ENCODE measurements around the gene OXCT1.
"Not testable (repeated sequence)": the region's sequence is repeated elsewhere in the genome, so short reads cannot be mapped to it uniquely, and the experiment has no call there.

OXCT1 gene

DNA sequence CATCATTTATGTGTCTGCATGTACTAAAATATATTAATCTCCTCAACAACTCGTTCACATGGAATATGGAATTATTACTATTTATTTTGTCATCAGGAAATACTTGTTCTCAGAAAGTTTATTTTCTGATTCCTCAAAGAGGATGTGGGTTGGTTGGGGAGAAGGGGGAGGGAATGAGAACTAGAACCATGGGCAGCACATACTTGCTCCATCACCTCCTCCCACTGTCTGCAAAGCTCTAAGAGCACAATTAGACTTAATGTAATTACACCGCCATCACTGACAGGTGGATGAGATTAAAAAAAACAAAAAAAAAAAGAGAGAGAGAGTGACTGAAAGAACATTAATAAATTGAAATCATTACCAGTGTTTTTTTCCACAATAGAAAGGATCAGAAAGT, 98.2 kb downstream of the OXCT1 start:
- DNase-seq: no peak

DNA sequence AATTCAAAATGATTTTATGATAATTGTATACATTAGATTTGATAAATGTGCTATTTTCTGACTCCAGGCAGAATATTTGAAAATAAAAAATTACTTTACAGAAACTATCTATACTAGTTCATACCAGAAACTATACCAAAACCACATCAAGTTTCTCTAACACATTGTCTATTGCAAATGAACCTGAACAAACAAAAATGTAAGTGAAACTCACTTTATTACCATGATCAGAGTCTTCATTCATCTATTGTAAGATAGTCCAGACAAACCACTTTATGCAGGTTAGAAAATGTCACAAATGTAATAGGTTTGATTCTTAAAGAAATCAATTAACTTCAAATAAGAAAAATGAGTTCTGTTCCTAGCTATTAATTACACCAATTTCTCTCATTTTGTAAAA, 99.4 kb downstream of the OXCT1 start:
- no peak for DNase-seq

DNA sequence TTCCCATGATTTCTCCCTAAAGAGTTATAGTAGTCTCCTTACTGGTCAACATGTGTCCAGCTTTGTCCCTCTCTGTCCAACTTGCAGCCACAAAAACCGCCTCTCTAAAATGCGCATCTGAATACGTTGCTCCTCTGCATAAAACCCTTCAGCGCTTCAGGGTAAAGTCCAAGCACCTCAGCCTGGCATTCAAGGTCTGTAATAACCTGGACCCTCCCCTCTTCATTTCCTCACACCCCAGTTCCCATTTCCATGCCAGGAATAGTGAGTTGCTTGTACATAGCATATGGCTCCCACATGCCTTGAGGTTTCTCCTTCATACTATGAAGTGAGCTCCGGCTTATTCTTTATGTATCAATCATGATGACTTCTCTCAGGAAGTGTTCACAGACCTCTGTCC, 101.5 kb downstream of the OXCT1 start:
- no peak for DNase-seq

DNA sequence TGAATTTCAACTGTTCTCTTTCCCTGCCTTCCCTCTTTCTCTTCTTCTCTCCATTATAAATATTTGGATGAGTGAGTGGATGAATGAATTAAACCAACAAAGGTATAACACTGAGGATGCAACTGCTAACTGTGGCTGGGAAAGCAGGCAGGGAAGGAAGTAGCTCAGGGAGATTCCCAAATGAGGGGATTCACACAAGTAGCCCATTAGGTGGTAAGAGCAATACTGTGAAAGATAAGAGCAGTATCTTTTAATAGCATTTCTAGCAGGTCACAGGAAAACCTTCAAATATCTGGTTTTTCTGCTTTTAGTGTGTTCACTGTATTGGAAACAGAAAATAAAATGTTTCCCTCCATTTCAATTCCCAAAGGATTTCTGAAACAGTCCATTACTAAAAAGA, 105.6 kb downstream of the OXCT1 start:
- no peak for DNase-seq

DNA sequence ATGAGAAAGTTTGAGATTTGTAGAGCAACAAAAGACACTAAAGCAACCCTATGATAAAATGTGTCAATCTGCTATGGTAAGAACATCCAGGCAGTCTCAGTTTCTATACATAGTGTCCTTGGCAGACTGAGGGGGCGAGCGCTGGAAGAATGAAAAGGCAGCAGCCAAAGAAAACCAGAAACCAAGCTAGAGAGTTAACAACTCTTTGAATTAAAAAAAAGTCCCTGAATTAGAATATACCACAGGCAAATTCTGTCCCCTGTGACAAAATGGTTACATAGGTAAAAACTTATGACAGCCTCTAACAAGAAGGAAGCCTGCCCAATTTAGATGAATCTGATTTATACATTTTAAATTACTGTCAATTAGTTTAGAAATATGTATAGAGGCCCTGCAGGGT, 106.7 kb downstream of the OXCT1 start:
- no peak for DNase-seq

DNA sequence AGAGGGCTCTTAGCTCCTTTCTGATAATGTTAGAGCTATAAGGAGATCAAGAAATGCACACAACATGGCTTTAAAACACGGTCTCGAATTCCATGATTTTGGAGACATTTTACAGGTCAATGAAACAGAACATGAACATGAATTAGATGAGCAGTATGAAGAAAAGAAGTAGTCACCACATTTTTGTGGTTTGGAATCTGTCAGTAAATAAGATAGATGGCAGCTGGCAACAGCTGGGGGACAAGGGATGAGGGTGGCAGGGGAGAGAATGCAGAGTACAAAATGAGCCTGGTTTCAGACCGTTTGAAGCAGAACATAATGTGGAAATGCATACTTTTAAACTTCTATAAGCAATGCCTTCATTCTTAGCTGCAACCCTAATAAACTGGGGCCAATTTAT, 107.1 kb downstream of the OXCT1 start:
- no peak for DNase-seq

DNA sequence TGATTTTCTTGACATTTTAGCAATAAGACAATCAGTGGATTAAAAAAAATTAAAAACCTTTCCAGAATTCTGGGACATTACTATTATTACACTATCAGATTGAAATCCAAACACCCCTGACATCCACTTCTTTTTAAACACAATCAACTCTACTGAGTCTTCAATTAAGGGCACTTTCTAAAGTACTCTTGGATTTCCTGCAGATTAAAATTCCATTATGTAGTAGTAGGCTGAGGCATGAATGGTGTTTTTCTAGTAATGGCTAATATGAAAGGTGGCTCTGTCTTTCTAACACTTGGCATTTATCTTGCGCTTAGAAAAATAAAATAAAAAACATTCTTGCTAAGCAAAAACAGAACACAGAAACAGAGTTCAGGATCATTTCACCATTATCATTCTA, 107.8 kb downstream of the OXCT1 start:
- no peak for DNase-seq

DNA sequence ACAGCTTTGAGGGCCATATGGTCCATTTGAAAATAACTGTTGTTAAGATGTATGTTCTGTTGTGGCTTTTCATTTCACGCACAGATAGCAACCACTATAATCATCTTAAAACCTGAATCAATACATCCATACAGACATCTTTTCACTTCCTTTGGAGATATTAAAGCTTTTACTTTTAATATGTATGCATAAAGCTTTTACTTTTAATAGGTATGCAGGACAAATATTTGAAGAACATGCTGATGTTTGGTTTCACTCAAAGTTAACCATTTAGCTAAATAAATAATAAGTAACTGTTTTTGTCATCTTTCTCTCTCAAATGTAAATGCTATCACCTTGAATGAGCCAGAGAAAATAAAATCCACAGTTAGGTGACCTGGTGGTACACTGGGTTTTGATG, 108.6 kb downstream of the OXCT1 start:
- no peak for DNase-seq

DNA sequence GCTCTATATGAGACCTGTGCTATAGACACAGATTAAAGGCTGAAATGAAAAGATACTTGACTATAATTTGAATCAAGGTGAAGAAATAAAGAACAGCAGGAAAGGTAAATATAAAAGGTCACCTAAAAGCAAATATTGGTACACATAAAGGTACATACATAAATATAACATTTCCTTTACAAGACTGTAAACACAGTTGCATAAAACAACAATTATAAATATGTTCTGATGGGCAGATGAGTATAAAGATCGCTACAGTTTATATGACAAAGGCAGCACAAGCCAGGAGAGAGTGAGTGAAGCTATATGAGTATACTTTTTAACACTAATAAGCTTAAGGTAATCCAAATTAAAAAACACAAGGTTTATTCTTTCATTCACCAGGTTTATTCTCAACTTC, 114.5 kb downstream of the OXCT1 start:
- DNase-seq: no peak

DNA sequence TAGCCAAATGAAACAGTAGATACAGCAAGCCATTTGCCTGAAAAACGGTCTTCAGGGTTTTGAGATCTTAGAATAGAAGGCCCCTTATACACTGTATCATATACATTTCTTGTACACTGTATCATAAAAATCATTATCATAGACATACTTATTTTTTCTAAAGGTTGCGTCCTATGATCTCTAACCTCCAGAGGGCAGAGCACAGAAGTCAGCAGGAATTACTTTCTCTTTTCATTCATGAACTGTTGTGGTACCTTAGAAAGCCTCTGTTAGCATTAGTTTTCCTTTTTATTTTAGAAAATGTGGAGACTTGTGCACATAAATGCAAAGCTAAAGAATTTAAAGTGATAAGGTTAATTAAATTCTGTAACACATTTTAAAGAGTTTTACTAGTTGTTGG, 115.4 kb downstream of the OXCT1 start:
- DNase-seq: no peak

DNA sequence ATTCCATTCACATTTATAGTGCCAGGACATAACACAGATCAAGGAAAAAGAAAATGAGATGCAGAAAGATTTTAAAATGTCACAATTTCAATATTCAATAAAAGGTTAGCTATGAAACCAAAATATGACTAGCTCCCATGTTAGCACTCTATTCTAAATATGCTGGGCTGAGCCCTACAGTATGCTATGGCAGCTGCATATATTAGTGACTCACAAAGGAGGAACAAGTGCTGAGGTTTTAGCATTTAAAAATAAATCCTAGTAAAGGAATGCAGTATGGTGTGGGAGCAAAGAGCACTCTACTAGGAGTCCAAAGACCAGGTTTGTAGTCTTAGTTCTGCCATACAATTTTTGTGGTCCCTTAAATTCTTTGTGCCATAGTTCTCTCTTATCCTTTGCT, 118.4 kb downstream of the OXCT1 start:
- no peak for DNase-seq

DNA sequence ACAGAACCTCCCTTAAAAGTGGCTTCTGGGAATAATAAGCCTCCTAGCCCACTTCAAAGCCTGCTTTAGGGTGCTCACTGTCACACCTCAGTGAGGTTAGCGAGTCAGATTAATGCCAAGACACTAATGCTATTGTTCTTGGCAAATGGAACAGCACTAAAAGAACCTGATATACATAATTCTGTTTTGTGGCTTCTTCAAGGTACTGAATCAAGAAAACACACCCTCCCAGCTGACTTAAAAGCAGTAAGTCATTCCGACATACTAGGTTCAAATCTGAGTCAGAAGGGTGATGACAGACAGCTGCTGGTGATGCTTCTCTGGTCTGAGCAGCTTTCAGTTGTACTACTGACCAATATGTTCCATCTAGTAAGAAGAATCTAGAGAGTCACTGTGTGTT, 121.6 kb downstream of the OXCT1 start:
- no peak for DNase-seq

DNA sequence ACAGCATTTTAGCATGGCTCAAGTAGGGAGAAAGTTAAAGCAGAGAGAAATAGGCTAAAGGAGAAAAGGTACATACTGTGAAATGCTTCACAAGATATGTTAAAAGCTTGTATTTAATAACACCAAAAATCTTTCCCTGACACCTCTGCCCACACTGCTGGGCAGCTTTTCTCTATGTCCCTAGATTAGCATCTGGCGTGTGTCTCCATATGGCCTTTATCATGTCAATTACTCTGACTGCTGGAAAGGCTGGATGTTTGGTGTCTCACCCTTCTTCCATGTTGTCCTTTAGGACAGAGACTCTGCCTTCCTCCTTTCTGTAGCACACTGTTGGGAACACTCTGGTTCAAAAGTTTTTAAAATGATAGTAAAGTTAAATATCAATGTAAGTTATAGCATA, 122.5 kb downstream of the OXCT1 start:
- no peak for DNase-seq

DNA sequence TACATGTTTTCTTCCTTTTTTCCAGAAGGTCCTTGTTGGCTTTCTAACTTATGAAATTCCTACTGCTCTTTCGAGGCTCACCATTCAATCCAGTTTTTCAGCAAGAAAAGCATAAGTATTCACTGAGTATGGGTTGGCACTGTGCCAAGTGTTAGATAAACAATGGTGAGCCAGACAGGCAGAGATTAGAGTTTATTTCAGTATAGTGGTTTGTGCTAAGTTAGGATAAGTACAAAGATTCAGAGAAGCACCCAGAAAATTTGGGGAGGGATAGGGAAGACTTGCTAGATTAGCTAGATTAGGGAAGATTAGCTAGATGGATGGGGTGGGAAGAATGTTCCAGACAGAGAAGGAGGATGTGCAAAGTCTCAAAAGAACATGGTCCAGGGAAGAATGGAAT, 122.9 kb downstream of the OXCT1 start:
- no peak for DNase-seq

DNA sequence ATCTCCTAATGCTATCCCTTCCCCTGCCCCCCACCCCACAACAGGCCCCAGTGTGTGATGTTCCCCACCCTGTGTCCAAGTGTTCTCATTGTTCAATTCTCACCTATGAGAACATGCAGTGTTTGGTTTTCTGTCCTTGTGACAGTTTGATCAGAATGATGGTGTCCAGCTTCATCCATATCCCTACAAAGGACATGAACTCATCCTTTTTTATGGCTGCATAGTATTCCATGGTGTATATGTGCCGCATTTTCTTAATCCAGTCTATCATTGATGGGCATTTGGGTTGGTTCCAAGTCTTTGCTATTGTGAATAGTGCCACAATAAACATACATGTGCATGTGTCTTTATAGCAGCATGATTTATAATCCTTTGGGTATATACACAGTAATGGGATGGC, 127.6 kb downstream of the OXCT1 start:
- not testable (repeated sequence) for DNase-seq

DNA sequence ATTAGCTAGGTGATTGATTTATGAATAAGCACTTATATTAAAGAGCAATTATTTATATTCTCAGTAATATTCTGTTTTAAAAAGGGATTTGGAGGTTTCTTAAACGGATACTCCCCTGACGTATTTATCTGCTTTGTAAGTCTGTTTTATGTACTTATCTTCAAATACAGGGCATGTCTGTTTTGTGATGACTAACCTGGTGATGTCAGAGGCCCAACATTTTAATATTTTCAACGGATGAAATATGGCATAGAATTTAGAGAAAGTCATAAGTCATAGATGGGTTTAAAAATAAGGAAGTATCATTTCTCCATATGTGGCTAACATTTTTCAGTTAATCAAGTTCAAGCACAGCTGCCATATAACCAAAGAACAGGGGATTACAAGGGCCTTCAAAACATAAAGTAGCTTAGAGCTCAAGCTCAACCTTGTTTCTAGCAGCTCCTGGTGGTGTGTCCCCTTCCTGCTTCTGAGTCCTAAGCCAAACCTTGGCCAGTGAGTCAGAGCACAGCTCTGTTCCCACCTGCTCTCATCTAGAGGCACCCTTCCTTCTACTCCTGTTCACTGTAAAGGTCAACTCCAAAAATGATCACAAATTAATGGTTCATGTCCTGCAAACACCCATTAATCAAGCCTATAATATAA, 131.4 kb downstream of the OXCT1 start:
- no peak for DNase-seq

DNA sequence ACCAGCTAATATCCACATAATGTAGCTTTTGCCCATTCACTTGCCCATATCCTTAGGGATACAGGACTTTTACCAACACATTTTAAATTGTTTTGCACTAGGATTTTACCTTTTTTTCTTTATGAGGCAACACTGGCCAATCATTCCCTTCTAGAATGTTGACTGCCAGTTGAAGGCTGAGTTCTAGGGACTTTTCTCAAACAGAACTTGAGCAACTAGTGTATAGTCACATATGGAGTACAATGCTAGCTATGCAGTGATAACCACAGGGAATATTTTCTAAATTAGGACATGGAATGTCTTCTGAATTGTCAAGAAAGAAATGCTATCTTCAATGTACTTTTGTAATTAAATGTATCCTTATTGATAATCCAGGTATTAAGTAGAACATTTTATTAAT, 133.6 kb downstream of the OXCT1 start:
- no peak for DNase-seq

DNA sequence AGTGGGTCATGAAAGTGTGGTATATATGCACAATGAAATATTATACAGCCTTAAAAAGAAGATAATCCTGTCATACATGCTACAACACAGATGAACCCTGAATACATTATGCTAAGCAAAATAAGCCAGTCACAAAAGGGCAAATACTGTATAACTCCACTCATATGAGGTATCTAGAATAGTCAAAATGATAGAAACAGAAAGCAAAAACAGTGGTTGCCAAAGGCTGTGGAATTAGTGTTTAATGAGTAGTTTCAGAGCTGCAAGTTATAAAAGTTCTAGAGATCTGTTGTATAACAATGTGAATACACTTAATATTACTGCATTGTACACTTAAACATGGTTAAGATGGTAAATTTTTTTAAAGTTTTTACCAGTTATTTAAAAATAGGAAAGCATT, 135.0 kb downstream of the OXCT1 start:
- no peak for DNase-seq

DNA sequence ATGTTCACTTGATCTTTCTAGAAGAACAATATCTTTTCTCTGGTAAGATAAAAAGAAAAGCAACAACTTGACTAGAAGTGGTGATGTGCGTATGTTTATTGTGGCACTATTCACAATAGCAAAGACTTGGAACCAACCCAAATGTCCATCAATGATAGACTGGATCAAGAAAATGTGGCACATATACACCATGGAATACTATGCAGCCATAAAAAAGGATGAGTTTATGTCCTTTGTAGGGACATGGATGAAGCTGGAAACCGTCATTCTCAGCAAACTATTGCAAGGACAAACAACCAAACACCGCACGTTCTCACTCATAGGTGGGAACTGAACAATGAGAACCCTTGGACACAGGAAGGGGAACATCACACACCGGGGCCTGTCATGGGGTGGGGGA, 140.8 kb downstream of the OXCT1 start:
- DNase-seq: not testable (repeated sequence)

DNA sequence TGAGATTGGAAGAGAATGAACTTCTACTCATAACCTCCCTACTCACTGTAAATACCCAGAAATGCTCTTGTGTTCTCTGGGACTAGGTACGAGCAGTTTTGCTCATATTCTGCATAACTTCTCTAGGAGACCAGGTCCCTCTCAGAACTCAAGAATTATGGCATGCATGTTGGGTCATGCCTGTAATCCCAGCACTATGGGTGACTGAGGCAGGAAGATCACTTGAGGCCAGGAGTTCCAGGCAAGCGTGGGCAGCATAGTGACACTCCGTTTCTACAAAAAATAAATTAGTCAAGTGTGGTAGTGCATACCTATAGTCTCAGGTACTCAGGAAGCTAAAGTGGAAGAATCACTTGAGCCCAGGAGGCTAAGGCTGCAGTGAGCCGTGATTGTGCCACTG, 141.9 kb downstream of the OXCT1 start:
- no peak for DNase-seq

DNA sequence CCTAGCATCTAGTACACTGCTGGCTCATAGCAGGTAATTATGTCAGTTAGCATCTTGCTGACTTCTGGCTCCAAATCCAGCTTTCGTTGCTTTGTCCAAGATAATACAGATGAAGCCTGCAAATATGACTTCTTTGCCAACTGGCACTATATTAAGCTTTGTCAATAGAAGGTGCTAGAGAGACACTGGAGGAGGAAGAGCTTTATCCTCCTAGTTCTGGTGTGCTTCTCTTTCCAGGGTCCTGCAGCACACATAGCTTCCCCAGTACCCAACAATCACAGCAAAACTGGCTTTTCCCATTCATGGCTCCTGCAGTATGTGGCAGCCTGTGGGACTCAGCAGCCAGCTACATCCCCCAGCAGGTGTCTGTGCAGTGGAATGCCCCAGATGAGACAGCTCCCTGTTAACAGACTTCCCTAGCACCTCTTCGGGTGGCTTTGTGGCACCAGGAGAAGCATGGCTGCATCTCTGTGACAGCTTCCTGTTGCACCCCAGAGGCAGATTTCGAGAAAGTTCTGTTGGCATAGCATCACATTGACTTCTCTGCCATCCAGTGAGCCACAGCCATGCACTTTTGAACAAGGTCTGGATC, 147.8 kb downstream of the OXCT1 start:
- no peak for DNase-seq

DNA sequence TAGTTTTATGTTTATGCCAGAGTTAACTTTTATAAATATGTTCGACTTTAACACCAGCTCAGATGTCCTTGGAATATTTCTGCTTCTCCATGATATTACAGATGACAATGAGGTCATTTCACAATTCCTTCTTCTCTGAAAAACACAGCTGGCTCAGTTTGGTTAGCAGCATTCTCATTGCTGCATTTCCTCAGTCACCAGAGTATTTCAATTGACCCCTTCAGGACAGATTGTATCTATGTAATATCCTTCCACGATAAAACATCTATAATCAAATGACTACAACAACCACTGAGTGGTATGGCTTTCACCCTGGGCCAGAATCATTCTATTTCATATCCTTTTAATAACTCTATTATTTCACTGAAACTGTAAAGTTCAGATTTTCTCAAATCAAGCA, 148.7 kb downstream of the OXCT1 start:
- DNase-seq: no peak

DNA sequence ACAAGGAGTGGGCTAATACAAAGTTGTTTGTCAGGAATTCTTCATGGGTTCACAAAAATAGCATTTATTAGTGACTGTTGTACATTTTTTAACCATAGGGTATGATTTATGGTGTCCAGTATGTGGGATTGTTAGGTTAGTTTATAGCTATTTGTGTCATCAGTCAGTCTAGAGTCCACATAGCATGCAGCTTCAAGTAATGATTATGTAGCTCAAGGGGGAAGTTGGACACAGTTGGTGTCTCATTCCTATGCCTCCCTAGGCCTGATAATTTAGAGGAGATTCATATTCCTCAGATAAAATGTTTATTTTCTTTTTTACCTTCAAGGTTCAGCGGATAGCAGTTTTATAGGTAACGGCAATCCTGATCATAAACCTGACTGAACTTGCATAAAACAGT, 153.8 kb downstream of the OXCT1 start:
- no peak for DNase-seq

DNA sequence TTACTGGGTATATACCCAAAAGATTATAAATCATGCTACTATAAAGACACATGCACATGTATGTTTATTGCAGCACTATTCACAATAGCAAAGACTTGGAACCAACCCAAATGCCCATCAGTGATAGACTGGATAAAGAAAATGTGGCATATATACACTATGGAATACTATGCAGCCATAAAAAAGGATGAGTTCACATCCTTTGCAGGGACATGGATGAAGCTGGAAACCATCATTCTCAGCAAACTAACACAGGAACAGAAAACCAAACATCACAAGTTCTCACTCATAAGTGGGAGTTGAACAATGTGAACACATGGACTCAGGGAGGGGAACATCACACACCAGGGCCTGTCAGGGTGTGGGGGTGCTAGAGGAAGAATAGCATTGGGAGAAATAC, 155.8 kb downstream of the OXCT1 start:
- DNase-seq: not testable (repeated sequence)

DNA sequence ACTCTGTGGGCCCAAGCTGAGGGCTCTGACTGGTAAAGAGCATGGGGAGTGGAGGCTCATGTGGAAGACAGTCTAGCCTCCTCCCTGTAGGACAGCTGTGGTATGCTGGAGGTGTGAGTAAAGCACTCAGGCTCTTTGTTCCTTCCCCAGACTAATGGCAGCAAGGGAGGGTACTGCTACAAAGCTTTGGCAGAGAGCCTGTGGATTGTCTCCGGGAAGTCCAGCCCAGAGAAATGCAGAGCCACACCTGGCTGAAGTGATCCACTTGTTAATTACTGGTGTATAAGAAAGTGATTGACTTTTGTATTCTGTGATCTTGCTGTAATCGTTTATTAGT, 161.7 kb downstream of the OXCT1 start:
- no peak for DNase-seq
